22Rv1 (cell line): ENCODE results near the gene FAM24B.

Experiments used
- CTCF ChIP-seq: fragments of 450-650 bp; IDR thresholded peaks from 2 replicates; pipeline ENCODE4 v1.5.1; 2017; ENCODE audit warnings: mild to moderate bottlenecking
- ZFX ChIP-seq: fragments of 450-650 bp; IDR thresholded peaks from 2 replicates; pipeline ENCODE4 v1.6.1; 2017; ENCODE audit warnings: antibody characterized with exemption, borderline replicate concordance

- TF ChIP-seq CTCF (no peak), ZFX (no peak)
Measured at GRCh38 chr10:122814493-122814892, 64.9 kb downstream of the FAM24B start.
